NCI-H2029 treated with DMSO at 0.1 percent for 48 hours (cell line): ENCODE results near the gene AGAP1.

Experiments used
- DNase-seq: peaks from one replicate; lab custom pipeline; 2025; lab: John Stamatoyannopoulos, UW

Gene AGAP1

DNA sequence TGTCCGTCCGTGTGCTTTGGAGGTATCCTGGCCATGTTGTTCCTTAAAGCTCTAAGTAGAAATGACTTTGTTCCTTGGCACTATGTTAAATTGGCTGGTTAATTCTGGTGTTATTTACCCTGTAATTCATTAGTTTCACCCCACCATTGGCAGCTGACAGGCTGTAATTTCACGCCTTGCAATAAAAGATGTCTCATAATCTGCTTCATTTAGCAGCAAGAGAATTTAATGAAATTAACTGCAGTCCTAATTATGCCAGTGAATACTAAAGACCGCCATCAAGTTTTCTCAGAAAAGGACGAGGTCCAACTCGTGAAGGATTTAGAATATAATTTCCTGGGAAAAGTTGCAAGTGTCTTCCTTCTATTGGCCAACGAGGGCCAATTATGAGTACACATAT, 355.1 kb downstream of the AGAP1 start:
- DNase-seq, result no peak

GRCh38 chr2:235849489-235849888, 355.6 kb downstream of the AGAP1 start:
- DNase-seq, result no peak

DNA sequence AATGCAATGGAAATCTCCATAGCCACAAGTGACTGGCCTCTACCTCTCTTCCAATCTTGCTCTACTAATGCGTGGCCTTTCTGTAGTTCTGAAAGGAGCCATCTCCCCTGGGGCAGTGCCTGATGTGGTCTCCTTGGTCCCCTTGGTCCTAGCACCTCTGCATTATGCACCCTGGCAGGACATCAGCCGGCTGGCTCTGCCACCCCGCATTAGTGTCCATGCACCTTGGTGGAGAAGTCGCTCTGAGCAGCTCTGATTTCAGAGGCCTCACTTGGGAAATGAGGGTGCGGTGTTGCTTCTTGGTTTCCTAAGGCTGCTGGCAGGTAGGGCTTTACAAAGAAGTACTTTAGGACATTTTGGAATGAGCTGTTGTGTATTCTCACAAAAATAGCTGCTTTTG, 356.4 kb downstream of the AGAP1 start:
- DNase-seq, result no peak

DNA sequence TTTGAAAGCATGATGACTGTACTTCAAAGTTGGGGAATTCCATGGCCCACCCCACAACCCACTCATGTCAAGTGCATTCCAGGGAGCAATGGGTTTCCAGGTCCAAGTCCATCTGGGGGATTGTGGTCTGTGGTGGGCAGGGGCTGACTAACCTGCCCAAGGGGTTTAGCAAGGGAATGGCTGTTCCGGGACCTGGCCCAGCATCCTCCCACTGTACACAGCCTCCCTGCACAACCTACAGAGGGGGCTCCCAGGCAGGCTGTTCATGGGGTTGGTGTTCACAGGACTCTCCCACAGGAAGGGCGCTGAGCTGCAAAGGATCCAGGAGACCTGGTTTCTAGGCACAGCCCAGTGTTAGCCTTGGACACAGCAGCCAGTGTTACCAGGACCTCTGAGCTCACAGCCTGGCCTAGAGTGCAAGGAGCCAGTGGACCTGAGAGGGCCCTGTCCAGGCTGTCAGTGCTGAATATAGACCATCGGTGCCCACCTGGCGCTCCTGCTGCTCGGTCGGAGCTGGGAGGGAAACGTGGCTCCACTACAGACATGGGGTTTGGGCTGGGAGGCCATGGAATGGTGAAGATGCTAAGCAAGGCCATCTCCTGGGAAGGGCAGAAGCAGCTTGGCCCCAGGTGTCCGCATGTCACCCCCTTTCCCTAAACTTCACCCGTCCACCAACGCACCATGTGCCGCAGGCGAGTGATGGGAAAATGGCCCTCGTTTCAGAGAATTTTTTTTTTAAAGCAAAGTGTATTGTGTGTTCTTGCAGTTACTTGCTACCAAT, 357.1 kb downstream of the AGAP1 start:
- no peak for DNase-seq

DNA sequence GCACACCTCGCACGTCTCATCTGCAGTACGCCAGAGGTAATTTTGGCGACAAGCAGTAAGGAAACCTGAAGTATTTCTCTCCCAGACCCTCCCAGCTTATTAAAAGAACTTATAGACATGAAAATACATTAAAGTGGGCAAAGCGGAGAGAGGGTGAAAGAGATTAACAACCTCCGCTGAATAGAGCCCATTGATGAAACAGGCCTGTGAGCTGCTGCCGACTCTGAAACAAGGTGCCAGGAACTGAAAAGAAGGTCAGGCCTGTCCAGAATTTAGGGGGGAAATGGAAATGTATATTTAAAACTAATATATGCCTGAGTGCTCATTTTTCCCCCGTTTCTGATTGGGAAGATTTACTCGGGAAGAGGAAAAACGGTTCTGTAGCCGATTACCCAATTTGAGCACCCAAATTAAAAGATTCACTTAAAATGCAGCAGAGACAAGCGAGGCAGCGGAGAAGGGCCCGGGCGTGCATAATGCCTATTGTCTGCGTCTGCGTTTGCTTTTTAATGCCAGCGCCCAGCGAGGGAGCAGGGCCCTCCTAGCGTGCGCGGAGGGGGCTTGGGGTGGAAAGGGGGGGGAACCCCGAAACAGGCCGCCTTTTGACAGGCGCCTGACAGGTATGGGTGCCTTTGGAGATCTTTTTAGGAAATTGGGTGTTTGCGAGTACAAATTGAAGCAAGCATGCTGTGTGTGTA, 358.1 kb downstream of the AGAP1 start:
- DNase-seq, result no peak

GRCh38 chr2:235852526-235852920, 358.7 kb downstream of the AGAP1 start:
- DNase-seq, result no peak

DNA sequence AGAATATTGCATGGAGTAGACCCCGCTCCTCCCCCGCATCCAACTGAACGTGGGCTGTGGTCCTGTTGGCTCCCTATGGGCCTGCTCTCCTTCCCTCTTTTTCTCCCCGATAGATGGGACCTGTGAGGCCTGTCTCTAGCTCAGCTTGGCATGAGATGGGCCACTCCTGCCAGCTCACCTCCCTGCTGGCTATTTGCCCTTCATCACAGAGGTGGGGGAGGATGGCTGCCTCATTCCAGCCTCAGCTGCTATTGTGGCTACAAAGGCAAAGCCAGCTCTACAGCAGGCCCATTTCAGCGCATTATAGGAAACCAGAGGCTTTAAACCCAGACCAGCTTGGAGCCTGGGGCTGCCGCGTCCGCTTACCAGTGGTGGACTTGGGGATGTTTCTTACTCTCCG, 360.4 kb downstream of the AGAP1 start:
- no peak for DNase-seq

GRCh38 chr2:235855011-235855410, 361.2 kb downstream of the AGAP1 start:
- no peak for DNase-seq

- no peak for DNase-seq
These were observed 362.5 kb downstream of the AGAP1 start for GRCh38 chr2:235856151-235856854.

GRCh38 chr2:235857598-235857997, 363.8 kb downstream of the AGAP1 start:
- DNase-seq, result no peak

DNA sequence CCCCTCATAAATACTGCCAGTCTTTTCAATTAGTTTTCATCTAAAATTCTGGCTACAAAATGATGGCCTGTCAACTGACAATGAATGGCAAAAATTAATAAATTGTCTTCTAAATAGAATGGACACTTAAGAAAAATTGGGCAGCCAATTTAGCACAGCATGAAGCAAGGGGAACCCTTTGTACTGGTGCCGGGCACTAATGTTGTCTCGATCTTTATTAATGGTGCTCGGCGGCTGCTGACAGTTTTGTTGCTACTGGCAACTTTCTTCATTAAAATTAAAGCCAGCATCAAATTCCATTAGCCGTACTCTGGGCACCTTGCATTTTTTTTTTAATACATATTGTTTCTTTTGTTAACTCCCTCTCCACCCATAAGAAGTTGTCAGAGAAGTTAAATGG, 365.0 kb downstream of the AGAP1 start:
- no peak for DNase-seq

GRCh38 chr2:235859651-235860050, 365.8 kb downstream of the AGAP1 start:
- DNase-seq, result no peak

DNA sequence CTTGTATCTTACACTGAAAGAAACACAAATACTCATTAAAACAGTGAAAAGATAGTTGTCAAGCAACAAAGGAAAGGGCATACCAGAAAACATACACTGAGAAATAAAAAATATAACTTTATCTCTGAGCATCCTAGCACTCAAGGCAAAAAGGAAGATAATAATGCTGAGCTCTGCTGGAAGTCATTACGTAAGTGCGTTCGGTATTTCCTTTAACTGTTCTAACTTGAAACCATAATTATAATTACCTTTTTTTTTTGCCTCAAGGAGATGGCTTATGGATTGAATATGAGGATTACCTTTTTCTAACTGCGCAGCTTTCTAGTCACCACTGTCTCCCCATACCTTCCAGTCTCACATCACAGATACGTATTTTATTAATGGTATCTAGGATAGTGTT, 366.3 kb downstream of the AGAP1 start:
- no peak for DNase-seq

DNA sequence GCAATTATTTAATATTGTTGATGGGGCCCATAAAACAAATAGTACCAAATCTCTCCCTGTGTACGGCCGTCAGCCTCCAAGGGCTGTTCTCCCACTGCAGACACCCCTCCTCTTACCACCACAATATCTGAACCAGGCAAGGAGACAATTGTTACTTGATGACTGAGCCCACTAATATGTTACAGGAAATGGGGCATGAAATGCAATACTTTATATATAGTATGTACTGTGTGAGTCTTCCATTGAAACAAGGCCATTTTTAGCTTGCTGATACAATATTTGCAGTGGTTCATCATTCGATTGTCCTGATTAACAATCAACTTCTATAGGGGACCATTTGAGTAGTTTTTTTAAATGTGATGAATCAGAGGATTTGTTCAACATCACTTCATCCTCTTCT, 367.0 kb downstream of the AGAP1 start:
- DNase-seq, result no peak

GRCh38 chr2:235861383-235861782, 367.5 kb downstream of the AGAP1 start:
- DNase-seq, result no peak

- DNase-seq, result no peak
These were observed 369.6 kb downstream of the AGAP1 start for GRCh38 chr2:235863414-235863813.

- no peak for DNase-seq
These were observed 370.5 kb downstream of the AGAP1 start for GRCh38 chr2:235864302-235864701.

DNA sequence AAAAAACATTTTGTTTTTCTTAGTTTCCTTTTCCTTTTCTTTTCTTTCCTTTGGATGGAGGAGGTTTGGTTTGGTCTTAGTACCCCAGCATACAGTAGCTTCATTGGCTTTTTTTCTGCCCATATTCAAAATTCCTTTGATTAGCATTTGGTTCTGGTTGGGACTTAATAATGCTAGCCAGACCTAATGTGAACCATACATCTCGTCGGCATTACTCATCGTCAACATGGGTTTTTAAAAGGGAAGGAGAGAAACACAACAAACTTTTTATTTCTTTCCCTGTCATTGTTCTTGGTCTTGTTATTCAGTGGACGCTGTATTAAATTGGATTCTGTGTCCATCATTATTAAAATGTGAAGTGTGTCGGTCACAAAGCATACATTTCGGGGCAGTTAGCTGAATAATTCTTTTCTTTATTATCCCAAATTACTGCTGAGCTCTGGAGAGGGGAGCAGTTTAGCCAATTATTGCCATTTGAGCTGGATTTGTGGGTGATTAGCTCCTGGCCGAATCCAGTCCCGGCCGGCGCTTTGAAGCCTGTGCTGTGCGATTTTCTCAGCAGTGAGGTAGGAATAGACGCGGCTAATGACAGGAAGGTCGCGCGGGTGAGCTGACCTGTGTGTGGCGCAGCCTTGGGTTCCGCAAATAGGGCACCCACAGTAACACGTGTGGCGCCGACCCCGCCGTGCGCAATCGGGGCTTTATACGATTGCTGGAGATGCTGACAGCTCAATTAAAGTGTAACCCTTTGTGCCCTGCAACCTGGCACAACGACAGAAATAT, 371.1 kb downstream of the AGAP1 start:
- DNase-seq, result no peak

GRCh38 chr2:235866373-235866772, 372.5 kb downstream of the AGAP1 start:
- DNase-seq, result no peak

GRCh38 chr2:235868224-235868623, 374.4 kb downstream of the AGAP1 start:
- DNase-seq, result no peak

GRCh38 chr2:235868645-235869044, 374.8 kb downstream of the AGAP1 start:
- no peak for DNase-seq

GRCh38 chr2:235870515-235870914, 376.7 kb downstream of the AGAP1 start:
- no peak for DNase-seq
